GM11168 (cell line): ENCODE data around the gene KLLN.
"Not testable (repeated sequence)": the region's sequence is repeated elsewhere in the genome, so short reads cannot be mapped to it uniquely, and the experiment has no call there.

Experiments used
- in situ Hi-C: fragments of 300-500 bp; cut with MboI; formaldehyde crosslinking; loops from one replicate; pipeline ENCODE4 v1.12.0; 2022; ENCODE audit warnings: low sequenced_read_pairs; ENCODE audit not compliant: unreplicated experiment

Gene KLLN, protein sequence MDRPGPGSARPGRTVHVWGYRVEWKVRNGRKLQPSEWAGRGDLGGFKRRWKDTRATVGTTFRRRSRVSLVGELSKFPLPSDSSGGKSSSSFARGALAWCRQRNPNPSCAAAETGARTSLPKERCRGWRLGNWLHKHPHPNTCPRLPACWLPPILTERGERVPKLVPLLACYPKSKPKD

GRCh38 chr10:87863053-87863943 lies at the start of gene KLLN, which contains the start of gene PTEN:
Gene KLLN, minus strand, starts transcription at chr10:87863533. Its CDS starts 1,046 bp downstream, at chr10:87862487.
Gene PTEN, plus strand, starts transcription at chr10:87863625. Its CDS starts 845 bp downstream, at chr10:87864470.
- in situ Hi-C loops, result loop anchor here (10.0 kb wide), 1 partner anchor 532 kb away; no protein-coding TSS in a partner anchor

DNA sequence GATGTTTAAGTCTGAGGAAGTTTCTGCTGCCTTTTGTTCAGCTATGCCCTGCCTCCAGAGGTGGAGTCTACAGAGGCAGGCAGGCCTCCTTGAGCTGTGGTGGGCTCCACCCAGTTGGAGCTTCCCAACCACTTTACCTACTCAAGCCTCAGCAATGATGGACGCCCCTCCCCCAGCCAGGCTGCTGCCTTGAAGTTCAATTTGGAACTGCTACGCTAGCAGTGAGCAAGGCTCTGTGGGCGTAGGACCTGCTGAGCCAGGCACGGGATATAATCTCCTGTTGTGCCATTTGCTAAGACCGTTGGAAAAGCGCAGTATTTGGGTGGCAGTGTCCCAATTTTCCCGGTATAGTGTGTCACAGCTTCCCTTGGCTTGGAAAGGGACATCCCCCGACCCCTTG lies 40.1 kb upstream of the KLLN start:
- in situ Hi-C loops, result not testable (repeated sequence)

DNA sequence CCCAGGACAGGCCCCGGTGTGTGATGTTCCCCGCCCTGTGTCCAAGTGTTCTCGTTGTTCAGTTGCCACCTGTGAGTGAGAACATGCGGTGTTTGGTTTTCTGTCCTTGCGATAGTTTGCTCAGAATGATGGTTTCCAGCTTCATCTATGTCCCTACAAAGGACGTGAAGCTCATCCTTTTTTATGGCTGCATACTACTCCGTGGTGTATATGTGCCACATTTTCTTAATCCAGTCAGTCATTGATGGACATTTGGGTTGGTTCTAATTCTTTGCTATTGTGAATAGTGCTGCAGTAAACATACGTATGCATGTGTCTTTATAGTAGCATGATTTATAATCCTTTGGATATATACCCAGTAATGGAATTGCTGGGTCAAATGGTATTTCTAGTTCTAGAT lies 34.6 kb upstream of the KLLN start:
- in situ Hi-C loops, result not testable (repeated sequence)

DNA sequence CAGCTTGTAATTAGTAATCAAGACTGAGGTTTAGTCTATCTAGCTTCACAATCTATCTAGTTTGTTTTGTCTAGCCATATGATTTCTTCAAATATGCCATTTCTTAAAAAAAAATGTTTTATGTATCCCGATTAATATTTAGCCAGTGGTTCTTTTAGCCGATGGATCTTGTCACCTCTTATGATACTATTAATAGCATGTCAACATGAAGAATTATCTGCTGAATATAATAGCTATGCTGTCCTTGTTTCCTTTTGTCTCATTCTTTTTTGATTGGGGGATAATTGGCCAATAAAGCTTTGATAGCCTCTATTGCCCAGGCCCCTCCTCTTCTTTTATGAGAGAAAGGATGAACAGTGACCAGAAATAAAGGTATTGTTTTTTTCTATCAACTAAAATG lies 32.9 kb upstream of the KLLN start:
- in situ Hi-C loops, result no loop called here

- in situ Hi-C loops, result no loop called here
Measured at GRCh38 chr10:87895430-87895829, 32.1 kb upstream of the KLLN start.

- in situ Hi-C loops, result no loop called here
Measured at GRCh38 chr10:87887548-87888289, 24.4 kb upstream of the KLLN start.

GRCh38 chr10:87887146-87887545 lies 23.8 kb upstream of the KLLN start:
- in situ Hi-C loops, result no loop called here

- in situ Hi-C loops, result no loop called here
Measured at GRCh38 chr10:87886635-87887034, 23.3 kb upstream of the KLLN start.

DNA sequence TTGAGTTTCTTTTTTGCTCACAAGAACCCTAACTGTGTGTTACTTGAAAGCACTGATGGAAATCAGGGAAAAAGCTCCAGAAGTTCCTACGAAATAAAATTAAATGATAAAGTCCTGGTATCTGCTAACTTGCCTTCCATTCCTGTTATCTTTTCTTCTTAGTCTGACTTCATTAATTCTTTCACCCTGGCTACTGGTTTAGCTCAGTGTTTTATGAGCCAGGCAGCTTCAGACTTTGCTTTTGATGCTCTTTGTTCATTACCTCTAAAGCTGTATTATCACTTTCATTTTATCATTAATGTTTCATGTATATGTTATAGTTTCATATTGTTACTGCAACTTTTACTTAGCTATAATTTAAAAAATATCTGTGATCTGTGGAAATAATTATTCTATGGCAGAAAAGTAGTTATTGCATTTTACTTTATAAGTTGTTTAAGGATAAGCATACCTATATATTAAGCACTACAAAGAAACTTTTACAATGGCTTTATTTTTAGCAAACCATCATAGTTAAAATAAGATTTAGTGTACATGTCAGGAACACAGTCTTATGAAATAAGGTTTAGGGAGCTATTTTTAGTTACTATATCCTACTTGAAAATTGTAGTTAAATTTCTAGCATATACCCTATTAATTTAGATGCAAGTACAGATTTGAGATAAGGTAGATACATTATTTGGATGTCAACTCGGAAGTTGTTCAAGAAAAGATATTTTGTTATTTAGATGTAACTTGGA lies 19.4 kb upstream of the KLLN start:
- in situ Hi-C loops, result no loop called here

- in situ Hi-C loops, result not testable (repeated sequence)
Measured at GRCh38 chr10:87881373-87882059, 18.2 kb upstream of the KLLN start.

- in situ Hi-C loops, result no loop called here
Measured at GRCh38 chr10:87880336-87880735, 17.0 kb upstream of the KLLN start.

DNA sequence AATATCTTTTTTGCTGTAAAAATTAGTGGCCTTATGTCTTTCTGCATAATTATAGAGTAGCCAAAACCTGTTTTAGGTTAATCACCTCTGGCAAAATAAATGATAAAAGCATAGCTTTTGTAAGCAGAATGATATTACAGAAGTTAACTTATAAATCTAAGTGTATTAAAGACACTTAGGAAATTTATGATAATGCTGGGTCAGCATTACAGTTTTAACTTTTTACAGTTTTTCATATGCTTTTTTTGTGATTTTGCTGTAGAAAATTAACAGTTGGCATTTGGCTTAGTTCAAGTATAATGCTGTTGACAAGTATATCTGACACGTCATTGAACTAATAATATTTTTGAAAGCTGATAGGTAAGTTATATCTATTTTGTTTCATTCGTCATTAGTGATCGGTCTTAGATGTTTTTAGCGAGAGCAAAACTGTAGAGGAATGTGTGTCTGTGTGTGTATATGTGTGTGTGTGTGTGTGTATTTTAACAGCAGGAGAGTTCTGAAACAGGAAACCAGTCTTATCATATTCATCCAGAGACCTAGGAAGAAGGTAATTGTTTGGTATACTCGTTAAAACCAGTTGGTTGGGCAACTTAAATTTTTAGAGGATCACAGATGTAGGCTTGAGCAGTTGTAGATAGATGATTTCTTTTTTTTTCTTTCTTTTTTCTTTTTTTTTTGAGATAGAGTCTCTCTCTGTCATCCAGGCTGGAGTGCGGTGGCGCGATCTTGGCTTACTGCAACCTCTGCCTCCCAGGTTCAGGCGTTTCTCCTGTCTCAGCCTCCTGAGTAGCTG lies 15.5 kb upstream of the KLLN start:
- in situ Hi-C loops, result loop anchor here (10.0 kb wide), 1 partner anchor 216 kb away; no protein-coding TSS in a partner anchor

- in situ Hi-C loops, result loop anchor here (10.0 kb wide), 1 partner anchor 219 kb away; no protein-coding TSS in a partner anchor
Measured at GRCh38 chr10:87875929-87876571, 12.7 kb upstream of the KLLN start.

GRCh38 chr10:87873656-87874055 lies 10.3 kb upstream of the KLLN start:
- in situ Hi-C loops, result loop anchor here (10.0 kb wide), 1 partner anchor 221 kb away; no protein-coding TSS in a partner anchor

- in situ Hi-C loops, result loop anchor here (10.0 kb wide), 1 partner anchor 222 kb away; no protein-coding TSS in a partner anchor
Measured at GRCh38 chr10:87872828-87873227, 9.5 kb upstream of the KLLN start.

GRCh38 chr10:87869773-87870551 lies 6.6 kb upstream of the KLLN start:
- in situ Hi-C loops, result loop anchor here (10.0 kb wide), 2 partner anchors 225 to 525 kb away; no protein-coding TSS in a partner anchor

- in situ Hi-C loops, result loop anchor here (10.0 kb wide), 1 partner anchor 526 kb away; no protein-coding TSS in a partner anchor
Measured at GRCh38 chr10:87869139-87869538, 5.8 kb upstream of the KLLN start.
